ENCODE data around the gene VWA3B. TPM values are rescaled to one million over a fixed set of nuclear protein-coding genes. Genes with fewer than 3 reads are reported as not detected.
A peak's percentile ranks its signal among the peaks of the same experiment; 100 is the strongest.
"Not testable (repeated sequence)": the region's sequence is repeated elsewhere in the genome, so short reads cannot be mapped to it uniquely, and the experiment has no call there.

VWA3B gene
- total RNA-seq, 4 donors from 2014 or later = 0.30 to 6.1 (median 2.5) TPM; not detected in 1

DNA sequence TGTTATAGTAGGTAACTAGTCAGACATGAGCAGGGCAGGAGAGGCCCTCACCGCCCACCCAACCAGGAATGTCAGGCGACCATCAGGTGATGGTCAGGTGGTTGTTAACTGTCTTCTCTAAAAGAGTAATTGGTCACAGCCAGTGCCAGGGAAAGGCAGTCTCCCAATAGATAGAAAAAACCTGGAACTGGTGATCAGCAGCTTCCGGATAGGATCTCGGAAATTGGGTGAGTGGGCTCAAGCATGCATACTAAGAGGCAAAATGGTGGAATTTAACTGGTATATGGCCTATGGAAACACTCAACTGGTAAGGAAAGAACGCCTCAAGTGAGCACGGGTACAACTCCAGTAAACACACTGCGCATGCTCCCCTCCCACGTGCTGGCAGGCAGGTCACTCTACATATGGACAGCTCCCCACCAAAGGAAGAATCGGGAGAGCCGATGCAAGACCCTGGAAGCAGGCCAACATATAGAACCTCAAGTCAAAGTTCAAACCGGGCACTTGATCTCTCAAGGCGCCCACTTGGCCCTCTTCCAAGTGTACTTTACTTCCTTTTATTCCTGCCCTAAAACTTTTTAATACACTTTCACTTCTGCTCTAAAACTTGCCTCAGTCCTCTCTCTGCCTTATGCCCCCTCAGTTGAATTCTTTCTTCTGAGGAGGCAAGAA, 47.7 kb upstream of the VWA3B start:
- 72% methylated on average over 12 of the region's 12 CpGs for WGBS, 2 donors
- H3K27ac ChIP-seq = no peak overlapping the region
- peak in 1 of 2 donors; percentile 33 for DNase-seq (ENCODE audit: low spot score in 2 of 2)

GRCh38 chr2:98040331-98040939, 46.5 kb upstream of the VWA3B start:
- Histone ChIP-seq H3K9me3 (peaks cover 0 to 32% (median 0%) of the 10 kb centered on the region in 4 donors), H3K27me3 (no peaks in the 10 kb centered on the region), H3K4me1 (no peaks in the 10 kb centered on the region), H3K27ac (no peak overlapping the region), H3K4me3 (no peak overlapping the region), H3K36me3 (no peaks in the 10 kb centered on the region)
- 82 to 87% methylated on average over 8 of the region's 8 CpGs for WGBS, 2 donors
- TF ChIP-seq POLR2A (IDR thresholded peaks at IDR 0.05) = no peak
- no peak for TF ChIP-seq EP300 (IDR thresholded peaks at IDR 0.05)
- TF ChIP-seq, protein P1, sequence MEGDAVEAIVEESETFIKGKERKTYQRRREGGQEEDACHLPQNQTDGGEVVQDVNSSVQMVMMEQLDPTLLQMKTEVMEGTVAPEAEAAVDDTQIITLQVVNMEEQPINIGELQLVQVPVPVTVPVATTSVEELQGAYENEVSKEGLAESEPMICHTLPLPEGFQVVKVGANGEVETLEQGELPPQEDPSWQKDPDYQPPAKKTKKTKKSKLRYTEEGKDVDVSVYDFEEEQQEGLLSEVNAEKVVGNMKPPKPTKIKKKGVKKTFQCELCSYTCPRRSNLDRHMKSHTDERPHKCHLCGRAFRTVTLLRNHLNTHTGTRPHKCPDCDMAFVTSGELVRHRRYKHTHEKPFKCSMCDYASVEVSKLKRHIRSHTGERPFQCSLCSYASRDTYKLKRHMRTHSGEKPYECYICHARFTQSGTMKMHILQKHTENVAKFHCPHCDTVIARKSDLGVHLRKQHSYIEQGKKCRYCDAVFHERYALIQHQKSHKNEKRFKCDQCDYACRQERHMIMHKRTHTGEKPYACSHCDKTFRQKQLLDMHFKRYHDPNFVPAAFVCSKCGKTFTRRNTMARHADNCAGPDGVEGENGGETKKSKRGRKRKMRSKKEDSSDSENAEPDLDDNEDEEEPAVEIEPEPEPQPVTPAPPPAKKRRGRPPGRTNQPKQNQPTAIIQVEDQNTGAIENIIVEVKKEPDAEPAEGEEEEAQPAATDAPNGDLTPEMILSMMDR (IDR thresholded peaks at IDR 0.05) = no peak
- DNase-seq (ENCODE audit: low spot score in 2 of 2) = no peak

More for the DNA sequence above, 47.7 kb upstream of the VWA3B start:
- no peaks in the 10 kb centered on the region for H3K27me3 ChIP-seq
- H3K36me3 ChIP-seq = no peaks in the 10 kb centered on the region
- H3K9me3 ChIP-seq = peaks cover 0 to 20% (median 0%) of the 10 kb centered on the region in 4 donors
- no peaks in the 10 kb centered on the region for H3K4me1 ChIP-seq
- TF ChIP-seq, protein P1 (IDR thresholded peaks at IDR 0.05) = no peak
- TF ChIP-seq EP300 (IDR thresholded peaks at IDR 0.05) (no peak), POLR2A (IDR thresholded peaks at IDR 0.05) (no peak)
- H3K4me3 ChIP-seq = no peak overlapping the region

- no peak for DNase-seq (ENCODE audit: low spot score in 2 of 2)
- WGBS, 2 donors = 91 to 92% methylated on average over 1 of the region's 1 CpG
- Histone ChIP-seq H3K36me3 (no peaks in the 10 kb centered on the region), H3K4me3 (no peak overlapping the region), H3K4me1 (no peaks in the 10 kb centered on the region), H3K27ac (no peak overlapping the region), H3K9me3 (peaks cover 0 to 36% (median 0%) of the 10 kb centered on the region in 4 donors), H3K27me3 (no peaks in the 10 kb centered on the region)
- TF ChIP-seq, protein P1 (IDR thresholded peaks at IDR 0.05) = no peak
- TF ChIP-seq EP300 (IDR thresholded peaks at IDR 0.05) (no peak), POLR2A (IDR thresholded peaks at IDR 0.05) (no peak)
Measured at GRCh38 chr2:98043101-98043500, 43.9 kb upstream of the VWA3B start.

- not testable (repeated sequence) for H3K27me3 ChIP-seq
- WGBS, 2 donors = 94 to 95% methylated on average over 2 of the region's 2 CpGs
Measured at GRCh38 chr2:98044730-98045129, 42.2 kb upstream of the VWA3B start.

DNA sequence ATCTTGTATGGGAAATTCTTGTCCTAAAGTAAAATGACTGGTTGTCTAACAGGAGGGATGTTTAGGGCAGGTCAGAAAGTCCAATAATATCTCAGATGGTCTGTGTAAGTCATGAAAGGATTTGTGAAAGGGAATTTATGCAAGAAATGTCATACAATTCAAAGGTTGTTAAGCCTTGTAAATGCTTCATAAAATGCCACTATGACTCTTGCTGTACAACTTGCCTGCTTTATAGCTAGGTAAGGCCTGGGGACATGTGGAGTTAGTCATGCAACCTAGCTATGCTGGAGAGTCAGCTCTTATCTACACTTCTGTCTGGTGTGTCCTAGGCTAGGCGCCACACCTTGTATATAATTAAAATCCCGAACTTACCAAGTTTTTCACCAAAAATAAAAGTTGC, 36.9 kb upstream of the VWA3B start:
- Histone ChIP-seq H3K4me1 (no peaks in the 10 kb centered on the region), H3K4me3 (no peak overlapping the region), H3K9me3 (peaks cover 0 to 8% (median 0%) of the 10 kb centered on the region in 4 donors), H3K36me3 (no peaks in the 10 kb centered on the region), H3K27me3 (no peaks in the 10 kb centered on the region), H3K27ac (no peak overlapping the region)
- DNase-seq (ENCODE audit: low spot score in 2 of 2) = no peak
- TF ChIP-seq EP300 (IDR thresholded peaks at IDR 0.05) = no peak
- TF ChIP-seq, protein P1 (IDR thresholded peaks at IDR 0.05) = no peak
- WGBS, 2 donors = 89 to 97% methylated on average over 2 of the region's 2 CpGs

More at GRCh38 chr2:98044730-98045129, 42.2 kb upstream of the VWA3B start:
- H3K4me3 ChIP-seq; DNase-seq (ENCODE audit: low spot score in 2 of 2); H3K27ac ChIP-seq; H3K4me1 ChIP-seq; H3K36me3 ChIP-seq: not testable (repeated sequence)
- H3K9me3 ChIP-seq = peaks cover 0 to 36% (median 0%) of the 10 kb centered on the region in 4 donors

All from tibial nerve (tissue), 4 donors.